ENCODE data around the gene DENND4C.

The DENND4C gene

GRCh38 chr9:19420877-19421276, 190.4 kb downstream of the DENND4C start:
- no peak for FAIRE-seq

Data from TTC549 (cell line).